HG03378 (cell line): ENCODE results near the gene AP5Z1.

Experiments
- ATAC-seq: cut with Tn5 transposase; IDR thresholded peaks from one replicate; pipeline ENCODE4 v1.9.1; 2021; ENCODE audit warnings: mild to moderate bottlenecking, moderate library complexity; ENCODE audit not compliant: unreplicated experiment

The AP5Z1 gene

DNA sequence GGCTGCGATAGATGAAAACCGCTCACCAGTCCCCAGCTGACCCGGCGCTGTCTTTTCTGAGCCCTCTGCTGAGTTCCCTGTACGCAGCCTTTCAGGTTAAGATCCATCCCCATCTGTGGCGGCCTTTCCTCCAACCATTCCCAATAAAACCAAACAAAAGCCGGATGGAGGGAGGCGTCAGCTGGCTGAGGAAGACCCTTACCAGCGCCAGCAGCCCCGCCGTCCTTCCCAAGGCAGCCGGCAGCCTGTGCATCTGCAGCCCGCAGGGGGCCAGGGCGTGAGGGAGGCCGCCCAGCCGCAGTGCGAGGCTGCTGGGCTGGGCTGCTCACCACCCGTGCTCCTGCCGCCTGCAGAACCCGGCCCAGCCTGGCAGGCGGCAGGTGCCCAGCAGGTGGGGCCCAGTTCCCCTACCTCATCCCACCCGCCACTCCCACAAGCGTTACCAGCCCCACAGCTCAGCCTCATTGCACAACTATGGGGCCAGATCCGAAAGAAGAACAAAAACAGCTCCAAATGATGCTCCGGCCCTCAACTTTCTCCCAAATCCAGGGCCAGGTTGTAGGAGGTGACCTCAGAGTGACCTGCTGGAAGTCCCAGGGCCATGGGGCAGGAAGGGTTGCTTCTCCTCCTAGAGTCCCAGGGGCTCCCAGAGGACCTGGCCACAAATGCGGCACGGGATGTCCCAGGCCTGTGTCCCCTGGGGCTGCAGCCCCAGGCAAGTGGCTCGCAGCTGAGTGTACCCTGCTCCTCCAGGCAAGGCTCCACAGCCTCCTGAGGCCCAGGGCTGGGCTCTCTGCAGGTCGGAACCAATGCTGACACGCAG lies 62.6 kb downstream of the AP5Z1 start:
- no peak for ATAC-seq

DNA sequence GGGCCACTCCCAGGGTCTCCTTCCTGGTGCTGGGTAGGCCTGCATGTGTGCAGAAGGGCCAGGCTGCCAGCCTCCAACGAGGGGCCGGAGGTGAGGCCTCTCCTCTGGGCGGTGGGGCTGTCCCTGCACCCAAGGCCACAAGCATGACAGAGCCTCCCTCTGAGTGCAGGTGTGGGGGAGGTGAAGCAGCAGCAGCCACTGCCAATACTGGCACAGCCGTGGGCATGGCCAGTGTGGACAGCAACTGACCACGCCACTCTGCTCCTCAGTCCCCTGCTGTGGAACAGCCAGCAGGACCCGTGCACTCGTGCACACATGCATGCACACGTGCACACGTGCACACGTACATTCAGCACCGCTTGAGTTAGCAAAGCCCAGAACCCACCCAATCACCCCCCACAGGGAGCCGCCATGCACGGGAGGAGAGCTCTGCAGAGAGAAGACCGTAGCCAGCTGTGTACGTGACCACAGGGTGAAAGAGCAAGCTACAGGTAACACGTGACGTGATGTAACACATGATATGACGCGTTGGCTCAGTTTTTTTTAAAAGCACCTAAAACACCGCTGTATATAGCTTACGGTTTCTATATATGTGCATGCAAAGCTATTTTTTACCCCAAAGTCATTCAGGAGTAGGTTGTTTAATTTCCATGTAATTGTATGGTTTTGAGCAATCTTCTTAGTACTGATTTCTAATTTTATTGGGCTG lies 63.4 kb downstream of the AP5Z1 start:
- ATAC-seq, result no peak

DNA sequence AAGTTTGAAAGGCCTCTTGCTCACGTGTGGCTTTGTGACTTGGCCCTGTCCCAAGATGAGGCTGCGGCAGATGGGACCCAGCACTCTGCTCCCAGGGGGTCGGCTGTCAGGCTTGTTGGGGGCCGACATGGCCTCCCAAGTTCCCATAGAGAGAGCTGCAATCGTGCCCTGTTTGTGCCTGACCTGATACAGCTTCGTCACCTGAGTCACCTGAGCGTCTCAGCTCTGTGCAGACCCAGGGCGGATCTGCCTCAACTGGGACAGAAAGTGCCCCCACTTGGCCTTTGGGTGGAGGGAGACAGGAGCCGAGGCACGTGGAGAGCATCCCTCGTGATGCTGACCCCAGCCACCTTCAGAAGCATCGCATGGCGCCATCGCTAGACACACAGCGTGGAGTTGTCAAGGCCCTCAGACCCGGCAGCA lies 64.7 kb downstream of the AP5Z1 start:
- ATAC-seq, result no peak
